Measurements from ENCODE around the gene TMEM30B.

- TF ChIP-seq, protein P1, sequence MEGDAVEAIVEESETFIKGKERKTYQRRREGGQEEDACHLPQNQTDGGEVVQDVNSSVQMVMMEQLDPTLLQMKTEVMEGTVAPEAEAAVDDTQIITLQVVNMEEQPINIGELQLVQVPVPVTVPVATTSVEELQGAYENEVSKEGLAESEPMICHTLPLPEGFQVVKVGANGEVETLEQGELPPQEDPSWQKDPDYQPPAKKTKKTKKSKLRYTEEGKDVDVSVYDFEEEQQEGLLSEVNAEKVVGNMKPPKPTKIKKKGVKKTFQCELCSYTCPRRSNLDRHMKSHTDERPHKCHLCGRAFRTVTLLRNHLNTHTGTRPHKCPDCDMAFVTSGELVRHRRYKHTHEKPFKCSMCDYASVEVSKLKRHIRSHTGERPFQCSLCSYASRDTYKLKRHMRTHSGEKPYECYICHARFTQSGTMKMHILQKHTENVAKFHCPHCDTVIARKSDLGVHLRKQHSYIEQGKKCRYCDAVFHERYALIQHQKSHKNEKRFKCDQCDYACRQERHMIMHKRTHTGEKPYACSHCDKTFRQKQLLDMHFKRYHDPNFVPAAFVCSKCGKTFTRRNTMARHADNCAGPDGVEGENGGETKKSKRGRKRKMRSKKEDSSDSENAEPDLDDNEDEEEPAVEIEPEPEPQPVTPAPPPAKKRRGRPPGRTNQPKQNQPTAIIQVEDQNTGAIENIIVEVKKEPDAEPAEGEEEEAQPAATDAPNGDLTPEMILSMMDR (IDR thresholded peaks at IDR 0.05), result no peak
- no peak for TF ChIP-seq EP300 (IDR thresholded peaks at IDR 0.05)
- TF ChIP-seq POLR2A (IDR thresholded peaks at IDR 0.05), result no peak
- TF ChIP-seq POLR2AphosphoS5 (IDR thresholded peaks at IDR 0.05), result no peak
Measured at GRCh38 chr14:61256826-61257468, 24.2 kb downstream of the TMEM30B start.
